SU-DHL-6 (cell line): ENCODE results near the gene TOP1.
"Not testable (repeated sequence)": the region's sequence is repeated elsewhere in the genome, so short reads cannot be mapped to it uniquely, and the experiment has no call there.

Experiments
- H2AFZ ChIP-seq: fragments of 200-600 bp; sonication (generic); 2 replicates; pipeline ENCODE4 v1.6.1; 2014; ENCODE audit warnings: low read depth, mild to moderate bottlenecking, moderate library complexity, mixed read lengths, antibody characterized with exemption, low read length; ENCODE audit not compliant: severe bottlenecking
- H3F3A ChIP-seq: fragments of 200-600 bp; shearing (Covaris generic); 2 replicates; pipeline ENCODE4 v1.6.0; 2016; ENCODE audit warnings: antibody characterized with exemption, mild to moderate bottlenecking; ENCODE audit not compliant: insufficient read depth
- H3K27ac ChIP-seq: fragments of 200-600 bp; sonication (generic); 2 replicates; pipeline ENCODE4 v1.5.1; 2016; ENCODE audit warnings: low read depth, mild to moderate bottlenecking, low read length, moderate library complexity, mixed read lengths
- H3K27me3 ChIP-seq: fragments of 200-600 bp; sonication (generic), shearing (Covaris generic); 2 replicates; pipeline ENCODE4 v1.6.0; 2014; ENCODE audit warnings: mild to moderate bottlenecking, low read length
- H3K36me3 ChIP-seq: fragments of 200-600 bp; sonication (generic); 2 replicates; pipeline ENCODE4 v1.6.1; 2014; ENCODE audit warnings: mild to moderate bottlenecking, low read length, mixed read lengths
- H3K4me2 ChIP-seq: fragments of 300-600, 200-600 bp; shearing (Covaris generic), sonication (generic); 2 replicates; pipeline ENCODE4 v1.6.0; 2014; ENCODE audit warnings: low read length, low read depth, mild to moderate bottlenecking; ENCODE audit not compliant: poor library complexity, severe bottlenecking
- H3K4me3 ChIP-seq: fragments of 200-600 bp; sonication (generic); 2 replicates; pipeline ENCODE4 v1.5.1; 2014; ENCODE audit warnings: antibody characterized with exemption, low read length, mild to moderate bottlenecking, mixed read lengths; ENCODE audit not compliant: insufficient read depth, poor library complexity, severe bottlenecking
- H3K79me2 ChIP-seq: fragments of 200-600 bp; sonication (generic); 2 replicates; pipeline ENCODE4 v1.6.1; 2014; ENCODE audit warnings: mild to moderate bottlenecking, low read length, moderate library complexity; ENCODE audit not compliant: insufficient read depth
- H3K9ac ChIP-seq: fragments of 200-600 bp; sonication (generic); 2 replicates; pipeline ENCODE4 v1.7.0; 2014; ENCODE audit warnings: mild to moderate bottlenecking, low read length
- H3K9me2 ChIP-seq: fragments of 200-600 bp; sonication (generic); replicated peaks from 2 replicates; pipeline ENCODE4 v1.6.1; 2014; ENCODE audit warnings: low read length; ENCODE audit not compliant: insufficient read depth
- H3K9me3 ChIP-seq: fragments of 200-600 bp; sonication (generic); 2 replicates; pipeline ENCODE4 v1.6.1; 2014; ENCODE audit warnings: low read length, mixed read lengths; ENCODE audit not compliant: insufficient read depth
- H4K20me1 ChIP-seq: fragments of 200-600 bp; sonication (generic); 2 replicates; pipeline ENCODE4 v1.6.1; 2014; ENCODE audit warnings: low read depth, mild to moderate bottlenecking, antibody characterized with exemption, low read length, moderate library complexity, mixed read lengths
- EZH2phosphoT487 ChIP-seq: fragments of 200-600 bp; sonication (generic), shearing (Covaris generic); conservative IDR thresholded peaks from 2 replicates; pipeline ENCODE4 v1.6.1; 2018; ENCODE audit warnings: mild to moderate bottlenecking, antibody characterized with exemption, low read length, moderate library complexity, mixed read lengths
- TF ChIP-seq, protein P1 (sequence below): fragments of 200-600 bp; sonication (generic); IDR thresholded peaks from one replicate; pipeline ENCODE4 v1.5.1; 2017; ENCODE audit warnings: antibody characterized with exemption, mild to moderate bottlenecking, low read length, moderate library complexity; ENCODE audit not compliant: insufficient read depth, poor library complexity, severe bottlenecking

TOP1 gene

DNA sequence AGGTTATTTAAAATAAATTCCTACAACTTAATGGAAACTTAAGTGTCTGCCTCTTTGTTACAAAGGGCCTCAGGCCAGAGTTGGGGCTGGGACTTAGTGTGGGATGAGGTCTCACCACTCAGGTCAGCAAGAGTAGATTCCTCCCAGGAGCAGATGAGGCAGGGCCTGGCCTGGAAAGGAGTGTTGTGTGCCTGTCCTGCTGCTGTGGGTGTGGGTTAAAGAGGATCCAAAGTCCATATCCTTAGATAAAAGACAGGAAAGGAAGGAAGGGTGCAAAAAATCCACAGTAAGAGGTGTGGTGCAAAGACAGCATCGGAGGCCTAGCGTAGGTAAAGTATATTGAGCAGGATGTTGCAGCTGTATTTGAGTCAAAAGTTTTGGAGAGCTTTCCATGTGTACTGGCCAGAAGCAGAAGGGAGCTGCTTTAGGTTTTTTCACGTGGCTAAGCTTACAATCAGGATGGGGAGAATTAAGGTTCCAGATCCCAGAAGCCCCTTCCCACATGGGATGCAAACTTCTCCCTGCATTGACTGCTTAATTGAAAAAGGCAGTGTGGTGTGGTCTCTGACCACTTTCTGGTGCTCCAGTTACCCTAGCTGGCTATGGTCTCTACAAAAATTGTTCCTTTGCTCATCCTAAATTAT is 96.0 kb downstream of the TOP1 start:
- no peaks in the 10 kb centered on the region for H3K27me3 ChIP-seq
- no peaks in the 10 kb centered on the region for H3K9me2 ChIP-seq
- H3K36me3 ChIP-seq, result peaks cover 12% of the 10 kb centered on the region
- no peaks in the 10 kb centered on the region for H4K20me1 ChIP-seq
- H3K79me2 ChIP-seq, result no peaks in the 10 kb centered on the region
- no peak overlapping the region for H2AFZ ChIP-seq
- TF ChIP-seq EZH2phosphoT487, result no peak
- TF ChIP-seq, protein P1, sequence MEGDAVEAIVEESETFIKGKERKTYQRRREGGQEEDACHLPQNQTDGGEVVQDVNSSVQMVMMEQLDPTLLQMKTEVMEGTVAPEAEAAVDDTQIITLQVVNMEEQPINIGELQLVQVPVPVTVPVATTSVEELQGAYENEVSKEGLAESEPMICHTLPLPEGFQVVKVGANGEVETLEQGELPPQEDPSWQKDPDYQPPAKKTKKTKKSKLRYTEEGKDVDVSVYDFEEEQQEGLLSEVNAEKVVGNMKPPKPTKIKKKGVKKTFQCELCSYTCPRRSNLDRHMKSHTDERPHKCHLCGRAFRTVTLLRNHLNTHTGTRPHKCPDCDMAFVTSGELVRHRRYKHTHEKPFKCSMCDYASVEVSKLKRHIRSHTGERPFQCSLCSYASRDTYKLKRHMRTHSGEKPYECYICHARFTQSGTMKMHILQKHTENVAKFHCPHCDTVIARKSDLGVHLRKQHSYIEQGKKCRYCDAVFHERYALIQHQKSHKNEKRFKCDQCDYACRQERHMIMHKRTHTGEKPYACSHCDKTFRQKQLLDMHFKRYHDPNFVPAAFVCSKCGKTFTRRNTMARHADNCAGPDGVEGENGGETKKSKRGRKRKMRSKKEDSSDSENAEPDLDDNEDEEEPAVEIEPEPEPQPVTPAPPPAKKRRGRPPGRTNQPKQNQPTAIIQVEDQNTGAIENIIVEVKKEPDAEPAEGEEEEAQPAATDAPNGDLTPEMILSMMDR, result no peak
- H3K4me2 ChIP-seq, result no peak overlapping the region
- H3F3A ChIP-seq, result no peaks in the 10 kb centered on the region
- H3K4me3 ChIP-seq, result no peak overlapping the region
- no peak overlapping the region for H3K27ac ChIP-seq
- H3K9ac ChIP-seq, result no peak overlapping the region
- H3K9me3 ChIP-seq, result no peaks in the 10 kb centered on the region

DNA sequence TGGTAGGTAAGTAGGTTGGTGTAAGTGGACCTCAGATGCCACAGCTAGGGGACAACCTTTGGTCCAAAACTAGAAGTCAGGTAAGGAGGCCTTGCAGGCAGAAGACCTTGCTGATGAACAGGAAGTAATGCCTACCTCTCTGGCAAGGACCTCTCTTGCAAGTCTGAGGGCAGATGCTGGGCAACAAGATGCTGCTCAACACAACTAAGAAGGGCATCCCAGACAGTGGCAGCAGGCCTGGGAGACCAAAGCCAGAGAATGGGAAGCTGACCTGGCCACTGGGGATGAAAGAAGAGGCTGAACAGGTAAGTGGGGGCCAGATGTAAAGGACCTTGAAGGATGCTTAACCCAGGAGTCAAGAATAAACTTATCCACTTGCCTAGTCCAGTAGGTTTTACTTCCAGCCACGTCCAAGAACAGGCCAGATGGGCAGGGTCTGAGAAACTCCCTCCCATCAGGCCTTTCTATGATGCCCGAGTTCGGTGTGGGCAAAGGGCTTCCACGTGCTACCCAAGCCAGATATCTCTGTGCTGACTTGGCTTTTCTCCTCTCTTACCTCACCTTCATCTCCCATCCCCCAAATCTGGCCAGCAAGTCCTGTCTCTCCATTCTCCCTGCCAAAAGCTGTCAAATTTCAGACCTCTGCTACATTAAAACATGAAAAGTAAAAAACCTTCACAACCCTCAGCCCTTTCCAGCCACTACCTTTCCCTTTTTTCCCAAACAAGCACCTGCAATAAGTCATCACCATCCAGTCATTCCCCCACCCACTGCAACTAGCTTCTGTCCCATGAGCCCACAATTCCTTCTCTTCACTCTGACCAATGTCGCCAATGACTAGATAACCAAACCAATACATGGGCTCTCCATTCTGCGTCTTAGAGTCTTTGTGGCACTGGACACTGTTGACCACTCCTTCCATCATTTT is 97.2 kb downstream of the TOP1 start:
- Histone ChIP-seq H3K36me3 (peaks cover 11% of the 10 kb centered on the region), H3K9me2 (no peaks in the 10 kb centered on the region), H4K20me1 (no peaks in the 10 kb centered on the region), H2AFZ (no peak overlapping the region), H3K27ac (no peak overlapping the region), H3K9ac (no peak overlapping the region), H3K79me2 (no peaks in the 10 kb centered on the region), H3K4me3 (no peak overlapping the region), H3K4me2 (no peak overlapping the region), H3K9me3 (no peaks in the 10 kb centered on the region), H3F3A (no peaks in the 10 kb centered on the region), H3K27me3 (no peaks in the 10 kb centered on the region)
- TF ChIP-seq, protein P1, result no peak
- TF ChIP-seq EZH2phosphoT487, result no peak

DNA sequence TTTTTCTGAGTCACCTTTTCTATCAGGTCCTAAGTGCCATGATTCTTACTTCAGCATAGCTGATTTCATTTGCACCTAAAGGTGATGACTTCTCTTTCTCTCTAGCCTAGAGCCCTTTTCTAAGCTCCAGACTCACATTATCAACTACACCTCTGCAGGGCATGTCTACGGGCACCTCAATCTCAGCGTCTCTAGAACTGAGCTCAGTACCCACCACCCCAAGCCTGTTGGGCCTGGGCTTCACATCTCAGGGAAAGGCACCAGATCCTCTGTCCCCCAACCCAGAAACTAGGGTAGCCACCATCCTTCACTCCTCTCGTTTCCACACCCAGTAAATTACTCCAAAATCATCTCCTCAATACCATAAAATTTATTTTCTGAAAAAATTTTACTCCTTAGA is 98.1 kb downstream of the TOP1 start:
- no peaks in the 10 kb centered on the region for H4K20me1 ChIP-seq
- H3K27ac ChIP-seq, result no peak overlapping the region
- H2AFZ ChIP-seq, result no peak overlapping the region
- peaks cover 7% of the 10 kb centered on the region; the same call in 1 of the 2 replicates for H3K36me3 ChIP-seq
- H3K9me3 ChIP-seq, result no peaks in the 10 kb centered on the region
- H3K4me3 ChIP-seq, result no peak overlapping the region
- H3F3A ChIP-seq, result peaks cover 2% of the 10 kb centered on the region; the same call in 1 of the 2 replicates
- no peaks in the 10 kb centered on the region for H3K79me2 ChIP-seq
- H3K4me2 ChIP-seq, result no peak overlapping the region
- H3K9me2 ChIP-seq, result no peaks in the 10 kb centered on the region
- H3K9ac ChIP-seq, result no peak overlapping the region
- TF ChIP-seq, protein P1, result no peak
- no peak for TF ChIP-seq EZH2phosphoT487
- H3K27me3 ChIP-seq, result no peaks in the 10 kb centered on the region

DNA sequence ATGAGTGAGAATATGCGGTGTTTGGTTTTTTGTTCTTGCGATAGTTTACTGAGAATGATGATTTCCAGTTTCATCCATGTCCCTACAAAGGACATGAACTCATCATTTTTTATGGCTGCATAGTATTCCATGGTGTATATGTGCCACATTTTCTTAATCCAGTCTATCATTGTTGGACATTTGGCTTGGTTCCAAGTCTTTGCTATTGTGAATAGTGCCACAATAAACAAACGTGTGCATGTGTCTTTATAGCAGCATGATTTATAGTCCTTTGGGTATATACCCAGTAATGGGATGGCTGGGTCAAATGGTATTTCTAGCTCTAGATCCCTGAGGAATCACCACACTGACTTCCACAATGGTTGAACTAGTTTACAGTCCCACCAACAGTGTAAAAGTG is 99.7 kb downstream of the TOP1 start:
- not testable (repeated sequence) for H3K4me3 ChIP-seq, H3K9ac ChIP-seq, H3K9me2 ChIP-seq, H3K27ac ChIP-seq, H2AFZ ChIP-seq, H3F3A ChIP-seq, H3K27me3 ChIP-seq, H4K20me1 ChIP-seq, H3K79me2 ChIP-seq, H3K9me3 ChIP-seq, H3K36me3 ChIP-seq, H3K4me2 ChIP-seq
